BJ (cell line): ENCODE data around the gene CD99L2. TPM values are rescaled to one million over a fixed set of nuclear protein-coding genes. Genes with fewer than 3 reads are reported as not detected.

ENCODE experiments used
- CTCF ChIA-PET: fragments of 350-600 bp; formaldehyde crosslinking; extraction: SDS; loops from one replicate; lab custom pipeline; 2021; ENCODE audit warnings: antibody characterized with exemption, inconsistent platforms; lab: Yijun Ruan, JAX
- POLR2A ChIA-PET: fragments of 300-600 bp; sonication (Branson Sonifier 250); formaldehyde crosslinking; extraction: SDS; loops from one replicate; lab custom pipeline; 2021; ENCODE audit warnings: antibody characterized with exemption; lab: Charles Lee
- DNase-seq: peaks from one replicate; pipeline ENCODE4 v3.0.0-alpha.2; 2011; ENCODE audit warnings: low read depth
- H3K27me3 ChIP-seq: 2 replicates; pipeline ENCODE4 v1.6.0; 2011; ENCODE audit warnings: low read length; ENCODE audit not compliant: control insufficient read depth, insufficient read depth
- H3K36me3 ChIP-seq: 2 replicates; pipeline ENCODE4 v1.5.1; 2011; ENCODE audit warnings: low read length; ENCODE audit not compliant: control insufficient read depth, insufficient read depth
- H3K4me3 ChIP-seq: 2 replicates; pipeline ENCODE4 v1.5.1; 2011; ENCODE audit warnings: low read depth, mild to moderate bottlenecking, control low read depth, low read length
- CTCF ChIP-seq: IDR thresholded peaks from 2 replicates; pipeline ENCODE4 v1.5.1; 2011; ENCODE audit warnings: low read depth, mild to moderate bottlenecking, control low read depth, inconsistent platforms, low read length, moderate library complexity; ENCODE audit not compliant: insufficient read depth
- polyA plus RNA-seq: library from polyadenylated mRNA; depleted of rRNA; stranded (reverse); fragments of >200 nt; gene quantifications from 2 replicates; pipeline ENCODE4 v1.2.3, GENCODE V29; 2011

The CD99L2 gene
- polyA plus RNA-seq, 1 experiment = 92.2 TPM

GRCh38 chrX:150926791-150927190 is 28.3 kb upstream of the CD99L2 start:
- H3K27me3 ChIP-seq = no peaks in the 10 kb centered on the region
- no peak overlapping the region for H3K4me3 ChIP-seq
- H3K36me3 ChIP-seq = no peaks in the 10 kb centered on the region
- TF ChIP-seq CTCF = no peak
- no peak for DNase-seq
- POLR2A ChIA-PET = no interaction called here
- CTCF ChIA-PET = interaction anchor here (0.8 to 1.1 kb wide), 2 partner anchors 12 to 27 kb away, joined by 3 to 4 read pairs; no protein-coding TSS in a partner anchor

DNA sequence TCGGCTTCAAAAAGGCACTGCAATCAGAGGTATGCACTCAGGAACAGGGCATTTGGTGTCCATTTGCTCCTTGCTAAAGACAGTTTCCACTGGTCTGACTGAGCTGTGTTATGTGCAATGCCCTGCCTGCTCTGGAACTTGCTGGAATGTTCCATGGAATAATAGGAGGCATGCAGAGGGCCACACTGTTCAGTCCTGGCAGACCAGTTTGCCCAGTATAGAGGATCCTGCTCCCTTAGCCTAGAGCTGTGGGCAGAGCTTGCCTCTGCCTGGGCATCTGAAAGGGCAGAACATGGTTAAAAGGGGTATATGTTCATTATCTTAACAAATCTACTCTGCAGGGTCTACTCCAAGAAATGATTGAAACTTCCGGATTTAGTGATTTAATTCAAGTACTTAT is 27.8 kb upstream of the CD99L2 start:
- TF ChIP-seq CTCF = no peak
- ChIA-PET CTCF (interaction anchor here (0.8 kb wide), 1 partner anchor 27 kb away, joined by 4 read pairs; no protein-coding TSS in a partner anchor), POLR2A (no interaction called here)
- DNase-seq = no peak
- H3K27me3 ChIP-seq = no peaks in the 10 kb centered on the region
- no peaks in the 10 kb centered on the region for H3K36me3 ChIP-seq
- no peak overlapping the region for H3K4me3 ChIP-seq

- Histone ChIP-seq H3K4me3 (no peak overlapping the region), H3K27me3 (no peaks in the 10 kb centered on the region), H3K36me3 (no peaks in the 10 kb centered on the region)
- TF ChIP-seq CTCF = no peak
- DNase-seq = no peak
- ChIA-PET POLR2A (no interaction called here), CTCF (interaction anchor here (1.0 kb wide), 1 partner anchor 19 kb away, joined by 3 read pairs; no protein-coding TSS in a partner anchor)
These were observed 20.9 kb upstream of the CD99L2 start for GRCh38 chrX:150919401-150919800.

GRCh38 chrX:150913511-150913910 is 15.0 kb upstream of the CD99L2 start:
- POLR2A ChIA-PET = interaction anchor here (0.6 kb wide), 1 partner anchor 659 kb away, joined by 3 read pairs; no protein-coding TSS in a partner anchor
- TF ChIP-seq CTCF = no peak
- no peaks in the 10 kb centered on the region for H3K27me3 ChIP-seq
- no peak for DNase-seq
- no peaks in the 10 kb centered on the region for H3K36me3 ChIP-seq
- CTCF ChIA-PET = no interaction called here
- H3K4me3 ChIP-seq = no peak overlapping the region

DNA sequence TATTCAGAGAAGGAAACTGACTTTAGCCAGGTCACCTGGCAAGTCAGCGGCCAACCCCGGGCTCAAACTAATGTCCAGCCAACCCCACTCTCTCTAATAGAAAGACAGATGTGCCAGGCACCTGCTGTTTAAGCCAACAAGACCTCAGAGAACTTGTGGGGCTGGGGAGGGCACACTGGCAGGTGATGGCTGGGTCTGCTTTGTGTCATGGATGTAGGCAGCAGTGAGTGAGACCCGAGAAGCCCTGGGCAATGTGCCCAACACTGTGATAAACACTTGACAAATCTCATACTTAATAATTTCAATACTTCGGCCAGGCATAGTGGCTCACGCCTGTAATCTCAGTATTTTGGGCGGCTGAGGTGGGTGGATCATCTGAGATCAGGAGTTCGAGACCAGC is 9.0 kb upstream of the CD99L2 start:
- no peak for DNase-seq
- POLR2A ChIA-PET = no interaction called here
- H3K4me3 ChIP-seq = no peak overlapping the region
- H3K27me3 ChIP-seq = no peaks in the 10 kb centered on the region
- no peak for TF ChIP-seq CTCF
- CTCF ChIA-PET = no interaction called here
- H3K36me3 ChIP-seq = no peaks in the 10 kb centered on the region
